ENCODE measurements around the gene TXNDC9.
"Not testable (repeated sequence)": the region's sequence is repeated elsewhere in the genome, so short reads cannot be mapped to it uniquely, and the experiment has no call there.

Gene TXNDC9

DNA sequence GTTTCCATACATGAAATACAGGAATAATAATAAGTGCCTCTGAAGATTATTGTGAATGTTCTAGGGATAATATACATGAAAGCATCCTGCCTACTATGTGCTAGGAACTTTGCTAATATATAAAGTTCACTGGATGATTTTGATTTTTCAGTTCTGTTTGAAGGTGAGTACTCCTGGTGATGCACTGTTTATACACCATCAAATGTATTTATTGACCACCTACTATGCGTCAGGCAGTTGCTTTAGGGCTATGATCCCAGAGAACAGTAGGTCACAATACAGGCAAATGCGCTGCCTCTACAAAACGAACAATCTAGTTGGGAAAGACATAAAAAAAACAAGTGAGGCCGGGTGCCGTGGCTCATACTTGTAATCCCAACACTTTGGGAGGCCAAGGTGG lies 10.7 kb downstream of the TXNDC9 start:
- no peak for DNase-seq (ENCODE audit: low read depth)

DNA sequence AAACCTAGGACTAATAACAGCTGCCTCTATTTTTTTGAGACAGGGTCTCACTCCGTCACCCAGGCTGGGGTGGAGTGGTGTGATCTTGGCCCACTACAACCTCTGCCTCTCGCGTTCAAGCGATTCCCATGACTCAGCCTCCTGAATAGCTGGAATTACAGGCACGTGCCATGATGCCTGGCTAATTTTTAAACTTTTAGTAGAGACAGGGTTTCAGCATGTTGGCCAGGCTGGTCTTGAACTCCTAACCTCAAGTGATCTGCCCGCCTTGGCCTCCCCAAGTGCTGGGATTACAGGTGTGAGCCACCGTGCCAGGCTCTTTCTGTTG lies 18.3 kb downstream of the TXNDC9 start:
- not testable (repeated sequence) for DNase-seq (ENCODE audit: low read depth)

DNA sequence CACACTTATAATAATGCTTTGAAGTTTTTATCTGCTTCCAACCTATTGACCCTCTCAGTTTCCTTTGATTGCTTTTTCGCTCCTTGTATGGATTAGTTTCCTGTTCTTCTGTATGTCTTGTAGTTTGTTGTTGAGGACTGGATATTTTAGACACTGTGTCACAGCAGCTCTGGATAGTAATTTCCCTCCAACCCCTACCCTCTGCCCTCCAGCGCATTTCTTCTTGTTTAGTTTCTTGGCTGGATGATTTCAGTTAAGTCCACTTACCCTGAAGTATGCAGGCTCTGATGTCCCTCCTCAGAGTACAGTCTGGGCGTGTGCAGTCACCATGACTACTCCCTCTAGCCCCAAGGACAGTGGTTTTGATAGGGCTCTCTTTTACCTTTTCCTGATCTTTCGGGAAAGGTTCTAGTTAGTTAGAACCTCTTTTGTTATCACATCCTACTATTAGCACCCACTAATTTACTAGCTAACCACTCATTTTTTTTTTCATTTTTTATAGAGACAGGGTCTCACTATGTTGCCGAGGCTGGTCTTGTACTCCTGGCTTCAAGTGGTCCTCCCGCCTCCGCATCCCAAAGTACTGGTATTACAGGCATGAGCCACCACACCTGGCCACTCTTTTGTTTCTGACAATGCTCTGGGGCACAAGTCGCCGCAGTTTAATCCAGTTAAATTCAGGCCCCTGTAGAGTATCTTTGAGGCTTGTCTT lies 18.8 kb downstream of the TXNDC9 start:
- DNase-seq (ENCODE audit: low read depth): no peak

DNA sequence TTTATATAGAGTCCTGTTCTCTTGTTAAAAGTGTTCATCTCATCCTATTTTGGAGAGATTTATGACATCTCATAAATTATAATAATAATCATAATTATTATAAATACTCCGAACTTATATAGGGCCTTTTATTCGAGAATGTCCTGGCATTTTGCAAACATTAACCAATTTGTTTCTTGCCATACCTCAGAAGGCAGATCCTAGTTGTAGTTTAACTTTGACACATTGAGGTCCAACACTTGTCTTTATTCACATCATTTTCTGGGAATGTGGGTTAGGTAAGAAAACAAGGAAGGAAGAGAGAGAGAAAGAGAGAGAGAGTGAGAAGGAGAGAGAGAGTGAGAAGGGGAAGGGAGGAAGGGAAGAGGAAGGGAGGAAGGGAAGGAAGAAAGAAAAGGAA lies 35.0 kb downstream of the TXNDC9 start, which contains the start of gene LYG1:
Gene LYG1, minus strand, starts transcription at position 101 of the 400 bp plus-strand sequence. CDS start 5,527 bp downstream, outside the sequence.
- not testable (repeated sequence) for DNase-seq (ENCODE audit: low read depth)

DNA sequence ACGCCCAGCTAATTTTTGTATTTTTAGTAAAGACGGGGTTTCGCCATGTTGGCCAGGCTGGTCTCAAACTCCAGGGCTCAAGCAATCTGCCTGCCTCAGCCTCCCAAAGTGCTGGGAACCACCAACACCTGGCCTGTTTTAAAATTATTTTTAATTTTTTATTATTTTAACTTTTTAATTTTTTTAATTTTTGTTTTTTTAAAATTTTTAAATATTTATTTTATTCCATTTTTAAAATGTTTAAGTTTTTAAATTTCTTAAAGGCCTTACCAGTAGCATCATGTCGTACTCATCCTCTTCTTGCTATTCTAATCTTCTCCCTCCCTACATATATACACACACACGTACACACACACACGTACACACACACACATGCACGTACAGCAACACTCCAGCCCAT lies 36.6 kb downstream of the TXNDC9 start:
- DNase-seq (ENCODE audit: low read depth): no peak

DNA sequence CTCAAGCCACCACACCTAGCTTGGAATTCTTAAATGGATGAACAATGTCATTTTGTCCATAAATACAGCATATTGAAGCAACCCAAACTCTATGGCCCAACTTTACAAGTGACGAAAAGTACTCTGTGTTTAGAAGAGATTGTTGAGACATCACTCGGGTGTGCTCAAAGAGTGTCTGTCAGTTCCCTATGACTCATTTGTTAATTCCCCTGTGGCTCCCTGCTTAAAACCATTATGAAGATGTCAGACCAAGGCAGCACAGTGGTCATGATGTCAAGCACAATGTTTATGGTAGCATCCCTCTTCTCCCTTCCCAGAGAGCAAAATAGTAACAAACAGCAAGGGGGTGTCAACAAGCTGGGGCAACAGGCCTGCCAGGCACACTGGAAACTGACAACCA lies 38.1 kb downstream of the TXNDC9 start:
- no peak for DNase-seq (ENCODE audit: low read depth)

DNA sequence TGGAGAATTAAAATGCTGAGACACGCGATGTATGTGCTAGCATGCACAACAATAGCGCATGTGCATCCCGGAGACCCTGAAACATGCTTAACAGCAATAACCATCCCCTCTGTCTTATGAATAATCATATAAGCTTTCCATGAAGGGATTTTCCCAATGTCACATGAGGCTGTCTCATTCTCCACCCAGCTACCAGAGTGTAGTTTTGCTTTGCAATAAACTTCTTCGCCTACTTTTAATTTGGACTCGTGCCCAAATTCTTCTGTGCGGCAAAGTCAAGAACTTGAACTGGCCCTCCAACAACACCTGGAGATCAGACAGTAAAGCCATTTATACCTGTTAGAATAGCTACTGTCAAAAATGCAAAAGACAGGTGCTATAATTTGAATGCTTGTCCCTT lies 50.6 kb downstream of the TXNDC9 start:
- DNase-seq (ENCODE audit: low read depth): no peak

DNA sequence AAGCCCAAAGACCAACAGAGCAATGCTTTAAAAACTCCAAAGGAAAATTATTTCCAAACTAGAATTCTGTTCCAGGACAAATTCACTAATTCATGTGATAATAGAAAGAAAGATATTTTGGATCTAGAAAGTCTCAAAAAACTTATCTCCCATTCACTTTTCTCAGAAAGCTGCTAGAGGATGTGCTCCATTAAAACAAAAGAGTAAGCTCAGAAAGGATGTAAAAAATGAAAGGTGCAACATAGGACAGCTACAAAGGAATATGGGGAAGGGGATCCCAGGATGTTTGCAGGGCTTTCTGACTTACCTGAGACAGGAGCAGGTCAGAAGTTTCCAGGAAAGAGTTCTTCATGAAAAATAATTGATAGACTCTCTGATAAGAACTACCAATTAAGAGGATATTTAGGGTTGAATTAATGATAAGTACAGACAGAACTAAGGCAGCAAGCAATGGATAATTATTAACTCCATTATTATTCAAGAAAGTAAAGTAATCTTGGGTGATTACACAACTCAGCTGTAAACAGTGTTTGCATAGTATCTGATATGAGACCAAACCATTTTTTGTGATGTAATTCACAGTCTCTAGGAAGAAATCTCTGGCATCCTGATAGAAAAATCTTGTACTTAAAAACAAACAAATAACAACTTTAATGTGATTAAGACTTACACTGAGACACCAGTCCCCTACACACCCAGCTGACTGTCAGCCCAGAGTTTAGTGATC lies 56.0 kb downstream of the TXNDC9 start:
- DNase-seq (ENCODE audit: low read depth): no peak

DNA sequence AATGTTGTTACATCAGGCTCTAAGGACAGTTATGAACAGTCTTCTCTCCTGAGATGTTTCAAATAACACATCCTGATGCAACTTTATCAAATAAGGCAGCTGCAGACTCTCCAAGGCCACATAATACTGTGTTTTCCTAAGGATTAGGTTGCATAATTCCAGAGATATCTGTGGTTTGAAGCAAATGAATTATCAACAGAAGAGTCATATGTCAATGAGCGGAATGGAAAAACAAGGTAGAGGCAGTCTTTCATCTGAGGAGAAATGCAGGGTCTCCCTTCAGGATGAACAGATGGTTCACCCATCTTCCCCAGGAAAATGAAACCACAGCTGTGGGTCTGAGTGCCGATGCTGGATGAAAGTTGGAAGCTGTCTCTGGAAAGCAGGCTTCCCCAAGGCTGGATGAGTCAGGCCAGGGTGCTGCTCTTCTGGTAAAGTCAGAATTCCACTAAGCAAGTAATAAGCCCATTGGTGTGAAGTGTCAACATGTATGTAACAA lies 57.3 kb downstream of the TXNDC9 start:
- DNase-seq (ENCODE audit: low read depth): peak; percentile 71

DNA sequence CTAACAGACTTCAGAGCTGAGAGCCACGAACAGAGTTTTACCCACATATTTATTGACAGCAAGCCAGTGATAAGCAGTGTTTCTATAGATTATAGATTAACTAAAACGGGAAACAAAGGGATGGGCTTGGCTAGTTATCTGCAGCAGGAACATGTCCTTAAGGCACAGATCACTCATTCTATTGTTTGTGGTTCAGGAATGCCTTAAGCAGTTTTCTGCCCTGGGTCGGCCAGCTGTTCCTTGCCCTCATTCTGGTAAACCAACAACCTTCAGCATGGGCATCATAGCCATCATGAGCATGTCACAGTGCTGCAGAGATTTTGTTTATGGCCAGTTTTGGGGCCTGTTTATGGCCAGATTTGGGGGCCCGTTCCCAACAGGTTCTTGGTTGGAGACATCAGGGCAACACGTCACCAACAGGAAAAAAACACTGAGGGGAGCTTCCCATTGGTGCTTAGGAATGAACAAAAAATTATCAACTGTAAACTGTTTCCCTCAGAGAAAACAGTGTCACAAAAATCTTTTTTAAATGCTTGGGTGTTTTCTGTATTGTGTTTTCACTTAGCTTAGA lies 57.9 kb downstream of the TXNDC9 start:
- DNase-seq (ENCODE audit: low read depth): not testable (repeated sequence)

DNA sequence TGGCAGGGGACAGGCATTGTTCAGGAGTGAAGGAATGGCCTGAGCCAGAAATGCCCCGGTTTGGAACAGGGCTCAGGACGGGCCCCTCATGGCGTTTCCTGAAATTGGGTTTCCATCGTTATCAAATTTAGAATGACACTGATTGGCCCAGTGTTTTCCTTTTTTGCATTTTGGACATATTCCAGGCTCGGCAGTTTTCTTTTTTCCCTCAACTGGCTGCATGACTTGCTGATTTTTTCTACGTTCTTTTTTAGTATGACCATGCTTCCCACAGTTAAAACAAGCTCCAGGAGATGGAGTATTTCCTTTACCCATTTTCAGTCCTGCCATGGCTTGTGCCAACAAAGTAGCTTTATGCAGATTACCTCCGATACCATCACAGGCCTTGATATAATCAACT lies 60.3 kb downstream of the TXNDC9 start:
- no peak for DNase-seq (ENCODE audit: low read depth)
